ENCODE results near the gene CADM1. TPM values are rescaled to one million over a fixed set of nuclear protein-coding genes. Genes with fewer than 3 reads are reported as not detected.

Gene CADM1
- total RNA-seq, 4 donors from 2014 or later: 7.4 to 61.5 (median 28.5) TPM

- H3K4me1 ChIP-seq: no peaks in the 10 kb centered on the region
- no peak overlapping the region for H3K27ac ChIP-seq
- no peaks in the 10 kb centered on the region for H3K27me3 ChIP-seq
- no peaks in the 10 kb centered on the region for H3K36me3 ChIP-seq
- H3K9me3 ChIP-seq: no peaks in the 10 kb centered on the region
- H3K4me3 ChIP-seq: no peak overlapping the region
- TF ChIP-seq POLR2A (IDR thresholded peaks at IDR 0.05): no peak
- TF ChIP-seq, protein P1, sequence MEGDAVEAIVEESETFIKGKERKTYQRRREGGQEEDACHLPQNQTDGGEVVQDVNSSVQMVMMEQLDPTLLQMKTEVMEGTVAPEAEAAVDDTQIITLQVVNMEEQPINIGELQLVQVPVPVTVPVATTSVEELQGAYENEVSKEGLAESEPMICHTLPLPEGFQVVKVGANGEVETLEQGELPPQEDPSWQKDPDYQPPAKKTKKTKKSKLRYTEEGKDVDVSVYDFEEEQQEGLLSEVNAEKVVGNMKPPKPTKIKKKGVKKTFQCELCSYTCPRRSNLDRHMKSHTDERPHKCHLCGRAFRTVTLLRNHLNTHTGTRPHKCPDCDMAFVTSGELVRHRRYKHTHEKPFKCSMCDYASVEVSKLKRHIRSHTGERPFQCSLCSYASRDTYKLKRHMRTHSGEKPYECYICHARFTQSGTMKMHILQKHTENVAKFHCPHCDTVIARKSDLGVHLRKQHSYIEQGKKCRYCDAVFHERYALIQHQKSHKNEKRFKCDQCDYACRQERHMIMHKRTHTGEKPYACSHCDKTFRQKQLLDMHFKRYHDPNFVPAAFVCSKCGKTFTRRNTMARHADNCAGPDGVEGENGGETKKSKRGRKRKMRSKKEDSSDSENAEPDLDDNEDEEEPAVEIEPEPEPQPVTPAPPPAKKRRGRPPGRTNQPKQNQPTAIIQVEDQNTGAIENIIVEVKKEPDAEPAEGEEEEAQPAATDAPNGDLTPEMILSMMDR (IDR thresholded peaks at IDR 0.05): no peak
- intact Hi-C loops (cut with DNase I; ENCODE audit: low total_unique reads): no loop called here
- no peak for DNase-seq
Measured at GRCh38 chr11:115298300-115299012, 205.8 kb downstream of the CADM1 start.

DNA sequence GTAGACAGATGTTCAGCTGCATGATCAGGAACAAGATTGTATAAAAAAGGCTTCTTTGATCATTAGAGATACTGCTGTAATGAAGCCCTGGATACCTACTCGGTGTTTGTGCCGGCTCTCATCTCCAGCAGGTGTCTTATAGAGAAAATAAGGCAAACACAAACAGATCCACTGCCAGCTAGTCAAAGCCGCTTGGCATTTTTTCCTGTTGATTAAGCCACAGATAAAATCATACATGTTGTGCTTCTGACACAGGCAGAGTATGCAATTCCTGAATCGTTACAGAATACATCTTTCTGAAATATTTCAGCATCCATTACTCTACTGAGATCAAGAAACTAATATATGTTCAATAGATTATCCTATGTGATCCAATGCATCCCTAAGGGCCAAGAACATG is 206.9 kb downstream of the CADM1 start:
- Histone ChIP-seq H3K36me3 (no peaks in the 10 kb centered on the region), H3K27ac (no peak overlapping the region), H3K27me3 (no peaks in the 10 kb centered on the region), H3K4me3 (no peak overlapping the region), H3K9me3 (no peaks in the 10 kb centered on the region), H3K4me1 (no peaks in the 10 kb centered on the region)
- DNase-seq: no peak
- TF ChIP-seq, protein P1 (IDR thresholded peaks at IDR 0.05): no peak
- TF ChIP-seq POLR2A (IDR thresholded peaks at IDR 0.05): no peak
- intact Hi-C loops (cut with DNase I; ENCODE audit: low total_unique reads): no loop called here

DNA sequence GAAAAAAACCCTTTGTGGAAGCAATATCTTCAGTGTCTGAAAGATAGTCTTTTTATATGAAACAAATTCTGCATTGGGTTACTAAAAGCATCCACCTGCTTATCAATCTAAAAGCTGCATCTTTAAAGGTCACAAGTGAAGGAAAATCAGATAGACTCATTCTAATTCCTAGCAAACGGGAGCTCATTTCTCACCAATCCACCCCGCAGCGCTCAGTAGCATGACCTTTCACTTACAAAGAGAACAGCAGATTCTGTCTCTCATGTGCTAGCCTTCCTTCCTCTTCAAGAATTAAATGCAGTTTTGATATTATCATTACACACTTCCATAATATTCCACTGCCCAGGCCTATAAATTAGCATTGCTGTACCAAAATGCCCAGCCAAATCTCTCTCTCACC is 212.9 kb downstream of the CADM1 start:
- no peak overlapping the region for H3K27ac ChIP-seq
- no peaks in the 10 kb centered on the region for H3K9me3 ChIP-seq
- intact Hi-C loops (cut with DNase I; ENCODE audit: low total_unique reads): no loop called here
- DNase-seq: no peak
- H3K36me3 ChIP-seq: no peaks in the 10 kb centered on the region
- no peaks in the 10 kb centered on the region for H3K27me3 ChIP-seq
- no peak overlapping the region for H3K4me3 ChIP-seq
- H3K4me1 ChIP-seq: no peaks in the 10 kb centered on the region
- TF ChIP-seq, protein P1 (IDR thresholded peaks at IDR 0.05): no peak
- TF ChIP-seq POLR2A (IDR thresholded peaks at IDR 0.05): no peak

DNA sequence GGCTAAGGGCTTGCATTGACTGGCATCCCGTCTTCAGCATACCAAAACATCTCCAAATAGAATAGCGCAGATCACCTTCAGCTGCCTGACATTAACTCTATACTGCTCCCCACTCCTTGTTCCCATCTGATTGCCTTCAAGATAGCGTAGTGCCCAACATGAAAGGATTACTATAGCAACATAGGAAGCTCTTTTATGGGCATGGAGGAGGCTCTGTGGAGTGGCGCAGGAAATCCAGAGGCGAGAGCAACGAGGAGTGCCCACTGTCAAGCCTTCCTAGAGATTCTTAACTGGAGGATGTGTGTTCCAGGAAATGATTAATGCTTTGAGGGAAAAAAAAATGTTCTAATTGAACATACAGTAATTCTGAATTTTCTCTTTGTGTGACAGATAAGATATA is 213.3 kb downstream of the CADM1 start:
- intact Hi-C loops (cut with DNase I; ENCODE audit: low total_unique reads): no loop called here

GRCh38 chr11:115290479-115290878 is 213.7 kb downstream of the CADM1 start:
- TF ChIP-seq POLR2A (IDR thresholded peaks at IDR 0.05): no peak
- TF ChIP-seq, protein P1 (IDR thresholded peaks at IDR 0.05): no peak
- intact Hi-C loops (cut with DNase I; ENCODE audit: low total_unique reads): no loop called here
- Histone ChIP-seq H3K27me3 (no peaks in the 10 kb centered on the region), H3K4me1 (no peaks in the 10 kb centered on the region), H3K36me3 (no peaks in the 10 kb centered on the region), H3K27ac (no peak overlapping the region), H3K4me3 (no peak overlapping the region), H3K9me3 (no peaks in the 10 kb centered on the region)
- DNase-seq: no peak

More for the DNA sequence above, 213.3 kb downstream of the CADM1 start:
- no peak overlapping the region for H3K4me3 ChIP-seq
- no peaks in the 10 kb centered on the region for H3K36me3 ChIP-seq
- no peak for DNase-seq
- no peaks in the 10 kb centered on the region for H3K9me3 ChIP-seq
- TF ChIP-seq POLR2A (IDR thresholded peaks at IDR 0.05): no peak
- no peak overlapping the region for H3K27ac ChIP-seq
- no peaks in the 10 kb centered on the region for H3K4me1 ChIP-seq
- H3K27me3 ChIP-seq: no peaks in the 10 kb centered on the region
